Pancreas (tissue), 10 donors: Measurements from ENCODE around the gene CHSY3. TPM values are rescaled to one million over a fixed set of nuclear protein-coding genes. Genes with fewer than 3 reads are reported as not detected.

Experiments used
- ATAC-seq, 4 donors: fragments of 200-7000 bp; cut with Tn5 transposase; one replicate each; pipeline versions ENCODE4 v1.8.0 to v1.9.1; 2020; ENCODE audit warnings: mild to moderate bottlenecking in 4 of 4, moderate library complexity in 4 of 4
- DNase-seq, 6 donors: peaks; one replicate each; pipeline ENCODE4 v3.0.0-alpha.2; 2020
- FAIRE-seq: peaks from 2 replicates; lab custom pipeline; 2012; peaks lifted over from hg19 to GRCh38; lab: Jason Lieb, UNC
- H3K27ac ChIP-seq, 4 donors: fragments of 200-600 bp; sonication (generic); 1 replicate in 3 of 4; 2 replicates in 1 of 4; pipeline versions ENCODE4 v1.5.0 to v1.8.0; 2020
- H3K27me3 ChIP-seq, 4 donors: fragments of 200-600 bp; one replicate each; pipeline ENCODE4 v1.8.0; 2021
- H3K36me3 ChIP-seq, 3 donors: fragments of 200-600 bp; sonication (generic) in 1 of 3; one replicate each; pipeline versions ENCODE4 v1.5.0 to v1.8.0; 2020 to 2021
- H3K4me1 ChIP-seq, 3 donors: fragments of 200-600 bp; one replicate each; pipeline ENCODE4 v1.8.0; 2021
- H3K4me3 ChIP-seq, 4 donors: fragments of 200-600 bp; sonication (generic) in 2 of 4; one replicate each; pipeline versions ENCODE4 v1.5.0 to v1.8.0; 2020 to 2021
- H3K9me3 ChIP-seq, 4 donors: fragments of 200-600 bp; one replicate each; pipeline ENCODE4 v1.8.0; 2021
- CTCF ChIP-seq, 4 donors: fragments of 200-600 bp; sonication (generic) in 3 of 4; IDR thresholded peaks; one replicate each; pipeline versions ENCODE4 v1.5.0 to v1.8.0; 2021; ENCODE audit warnings: antibody characterized with exemption in 4 of 4
- WGBS, 2 donors: extraction: QIAGEN DNeasy Blood & Tissue Kit; methylation state at CpG; one replicate each; pipeline ENCODE4 v1.1.7; 2013; 5-methylcytosine and 5-hydroxymethylcytosine counted together
- intact Hi-C, 3 donors: fragments of 100-400 bp; cut with DNase I; formaldehyde crosslinking; loops; one replicate each; pipeline versions ENCODE4 v1.11.1 to v1.14.2; 2022
- polyA plus RNA-seq, 2 donors: library from polyadenylated mRNA; stranded (reverse); fragments of 200-250 nt; gene quantifications; one replicate each; pipeline ENCODE4 v1.2.3, GENCODE V29; 2013
- total RNA-seq, 6 donors: library from RNA; stranded (reverse); fragmentation: NEBNext Ultra II Directional in 4 of 6; extraction: Animal tissue kit (Norgen Biotek cat#: 25700) in 4 of 6; gene quantifications; one replicate each; pipeline versions ENCODE4 v1.2.1 to v1.2.4, GENCODE V29; 2021 to 2023
- donor health status: healthy with polysubstance abuse.
- donor health status: DM: no; HTN: no; CAD: no; lungs with moderate emphysema.
- donor health status: DM: no; HTN: no; CAD: no.
- donor health status: control.
- donor health status: control.
- donor health status: Bipolar disorder and iron deficiency.
- donor health status: DM: yes; HTN: yes; CAD: no.
- donor health status: DM: no; HTN: no; CAD: no.
- donor health status: DM: no; HTN: no; CAD: no.
- donor health status: DM: yes; HTN: yes; CAD: no.

Gene CHSY3
- total and polyA plus RNA-seq, 8 donors: 0.07 to 1.2 (median 0.16) TPM

GRCh38 chr5:130002876-130003275 is 98.6 kb downstream of the CHSY3 start:
- no peak overlapping the region for H3K4me3 ChIP-seq
- no peak for FAIRE-seq
- H3K36me3 ChIP-seq: no peaks in the 10 kb centered on the region
- WGBS, 2 donors: 65 to 71% methylated on average over 3 of the region's 3 CpGs
- H3K27ac ChIP-seq: no peak overlapping the region
- H3K27me3 ChIP-seq: no peaks in the 10 kb centered on the region
- no peak for DNase-seq
- H3K9me3 ChIP-seq: no peaks in the 10 kb centered on the region
- intact Hi-C loops: no loop called here
- no peaks in the 10 kb centered on the region for H3K4me1 ChIP-seq
- no peak for ATAC-seq
- no peak for TF ChIP-seq CTCF (IDR thresholded peaks at IDR 0.05)

GRCh38 chr5:130011986-130012385 is 107.7 kb downstream of the CHSY3 start:
- DNase-seq (no peak), FAIRE-seq (no peak), ATAC-seq (no peak)
- Histone ChIP-seq H3K27me3 (no peaks in the 10 kb centered on the region), H3K4me3 (no peak overlapping the region), H3K36me3 (no peaks in the 10 kb centered on the region), H3K4me1 (no peaks in the 10 kb centered on the region), H3K9me3 (no peaks in the 10 kb centered on the region), H3K27ac (no peak overlapping the region)
- 63% methylated on average over 3 of the region's 3 CpGs for WGBS, 2 donors
- TF ChIP-seq CTCF (IDR thresholded peaks at IDR 0.05): no peak
- intact Hi-C loops: no loop called here

- Histone ChIP-seq H3K4me1 (no peaks in the 10 kb centered on the region), H3K9me3 (no peaks in the 10 kb centered on the region), H3K27me3 (no peaks in the 10 kb centered on the region), H3K27ac (no peak overlapping the region), H3K4me3 (no peak overlapping the region), H3K36me3 (no peaks in the 10 kb centered on the region)
- ATAC-seq (no peak), FAIRE-seq (no peak), DNase-seq (no peak)
- WGBS, 2 donors: 46 to 52% methylated on average over 4 of the region's 4 CpGs
- intact Hi-C loops: no loop called here
- TF ChIP-seq CTCF (IDR thresholded peaks at IDR 0.05): no peak
Measured at GRCh38 chr5:130017173-130017572, 112.9 kb downstream of the CHSY3 start.

GRCh38 chr5:130018641-130019040 is 114.4 kb downstream of the CHSY3 start:
- WGBS, 2 donors: 71 to 77% methylated on average over 8 of the region's 8 CpGs
- intact Hi-C loops: no loop called here
- DNase-seq: no peak

GRCh38 chr5:130021000-130021399 is 116.7 kb downstream of the CHSY3 start:
- DNase-seq (no peak), ATAC-seq (no peak), FAIRE-seq (no peak)
- no peak overlapping the region for H3K4me3 ChIP-seq
- no peak overlapping the region for H3K27ac ChIP-seq
- no peak for TF ChIP-seq CTCF (IDR thresholded peaks at IDR 0.05)
- no peaks in the 10 kb centered on the region for H3K9me3 ChIP-seq
- no peaks in the 10 kb centered on the region for H3K27me3 ChIP-seq
- no peaks in the 10 kb centered on the region for H3K36me3 ChIP-seq
- intact Hi-C loops: no loop called here
- no peaks in the 10 kb centered on the region for H3K4me1 ChIP-seq

More at GRCh38 chr5:130018641-130019040, 114.4 kb downstream of the CHSY3 start:
- Histone ChIP-seq H3K9me3 (no peaks in the 10 kb centered on the region), H3K27ac (no peak overlapping the region), H3K36me3 (no peaks in the 10 kb centered on the region), H3K27me3 (no peaks in the 10 kb centered on the region), H3K4me3 (no peak overlapping the region), H3K4me1 (no peaks in the 10 kb centered on the region)
- FAIRE-seq: no peak
- ATAC-seq: no peak
- no peak for TF ChIP-seq CTCF (IDR thresholded peaks at IDR 0.05)
